NCI-H2029 treated with DMSO at 0.1 percent for 48 hours (cell line): ENCODE results near the gene CGREF1.
"Not testable (repeated sequence)": the region's sequence is repeated elsewhere in the genome, so short reads cannot be mapped to it uniquely, and the experiment has no call there.

Experiments
- DNase-seq: peaks from one replicate; lab custom pipeline; 2025; lab: John Stamatoyannopoulos, UW

Gene CGREF1

GRCh38 chr2:27137322-27137935 is 18.5 kb upstream of the CGREF1 start:
- DNase-seq: no peak

- DNase-seq: no peak
Measured at GRCh38 chr2:27136751-27137150, 17.8 kb upstream of the CGREF1 start.

- no peak for DNase-seq
Measured at GRCh38 chr2:27135478-27135955, 16.6 kb upstream of the CGREF1 start.

- no peak for DNase-seq
Measured at GRCh38 chr2:27134781-27135477, 16.0 kb upstream of the CGREF1 start.

GRCh38 chr2:27133905-27134780 is 15.2 kb upstream of the CGREF1 start, which contains the start of gene PREB:
TSS of gene PREB (minus strand) at chr2:27134636. CDS start at chr2:27134421, 215 bp downstream.
- DNase-seq: peak; percentile 72

GRCh38 chr2:27133195-27133875 is 14.4 kb upstream of the CGREF1 start:
- DNase-seq: no peak

GRCh38 chr2:27131429-27131828 is 12.5 kb upstream of the CGREF1 start:
- no peak for DNase-seq

GRCh38 chr2:27130396-27130795 is 11.5 kb upstream of the CGREF1 start:
- no peak for DNase-seq

- no peak for DNase-seq
Measured at GRCh38 chr2:27128668-27129571, 10.0 kb upstream of the CGREF1 start.

GRCh38 chr2:27127883-27128667 is 9.1 kb upstream of the CGREF1 start:
- DNase-seq: no peak

GRCh38 chr2:27126252-27126710 is 7.4 kb upstream of the CGREF1 start:
- no peak for DNase-seq

- DNase-seq: no peak
Measured at GRCh38 chr2:27125104-27125503, 6.2 kb upstream of the CGREF1 start.

GRCh38 chr2:27123302-27124150 is 4.6 kb upstream of the CGREF1 start, which contains the start of gene ABHD1:
TSS of gene ABHD1 (plus strand) at chr2:27123815. CDS start at chr2:27123949, 134 bp downstream.
- no peak for DNase-seq

GRCh38 chr2:27122791-27123190 is 3.9 kb upstream of the CGREF1 start:
- no peak for DNase-seq

- DNase-seq: no peak
Measured at GRCh38 chr2:27121906-27122305, 3.0 kb upstream of the CGREF1 start.

GRCh38 chr2:27119330-27119670 is 372 bp upstream of the CGREF1 start:
- DNase-seq: not testable (repeated sequence)

- no peak for DNase-seq
Measured at GRCh38 chr2:27117995-27118524, 868 bp downstream of the CGREF1 start.

- DNase-seq: no peak
Measured at GRCh38 chr2:27115519-27115918, 3.4 kb downstream of the CGREF1 start.
